ENCODE results near the gene SPRYD3. TPM values are rescaled to one million over a fixed set of nuclear protein-coding genes. Genes with fewer than 3 reads are reported as not detected.

SPRYD3 gene
- total and polyA plus RNA-seq, 12 donors: 16.4 to 74.6 (median 43.1) TPM

DNA sequence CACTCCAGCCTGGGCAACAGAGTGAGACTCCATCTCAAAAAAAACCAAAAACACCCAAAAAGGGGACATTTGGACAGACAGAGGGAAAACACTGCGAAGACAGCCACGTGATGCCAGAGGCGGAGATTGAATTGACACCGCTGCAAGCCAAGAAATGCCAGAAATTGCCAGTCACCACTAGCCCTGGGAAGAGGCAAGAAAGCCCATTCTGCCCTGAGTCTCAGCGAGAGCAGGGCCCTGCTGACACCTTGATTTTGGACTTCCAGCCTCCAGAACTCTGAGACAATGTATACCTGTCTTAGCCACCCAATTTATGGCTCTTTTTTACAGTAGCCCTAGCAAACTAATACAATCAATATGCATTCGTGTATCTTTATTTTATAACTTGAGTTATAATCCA lies 10.9 kb upstream of the SPRYD3 start:
- Histone ChIP-seq H3K4me3 (no peak overlapping the region), H3K27me3 (no peaks in the 10 kb centered on the region), H3K27ac (no peak overlapping the region), H3K36me3 (replicated peaks in 1 of 2) (no peaks in the 10 kb centered on the region), H3K4me1 (replicated peaks in 1 of 2) (no peaks in the 10 kb centered on the region), H3K9me3 (replicated peaks in 1 of 3) (no peaks in the 10 kb centered on the region)
- TF ChIP-seq, protein P1, sequence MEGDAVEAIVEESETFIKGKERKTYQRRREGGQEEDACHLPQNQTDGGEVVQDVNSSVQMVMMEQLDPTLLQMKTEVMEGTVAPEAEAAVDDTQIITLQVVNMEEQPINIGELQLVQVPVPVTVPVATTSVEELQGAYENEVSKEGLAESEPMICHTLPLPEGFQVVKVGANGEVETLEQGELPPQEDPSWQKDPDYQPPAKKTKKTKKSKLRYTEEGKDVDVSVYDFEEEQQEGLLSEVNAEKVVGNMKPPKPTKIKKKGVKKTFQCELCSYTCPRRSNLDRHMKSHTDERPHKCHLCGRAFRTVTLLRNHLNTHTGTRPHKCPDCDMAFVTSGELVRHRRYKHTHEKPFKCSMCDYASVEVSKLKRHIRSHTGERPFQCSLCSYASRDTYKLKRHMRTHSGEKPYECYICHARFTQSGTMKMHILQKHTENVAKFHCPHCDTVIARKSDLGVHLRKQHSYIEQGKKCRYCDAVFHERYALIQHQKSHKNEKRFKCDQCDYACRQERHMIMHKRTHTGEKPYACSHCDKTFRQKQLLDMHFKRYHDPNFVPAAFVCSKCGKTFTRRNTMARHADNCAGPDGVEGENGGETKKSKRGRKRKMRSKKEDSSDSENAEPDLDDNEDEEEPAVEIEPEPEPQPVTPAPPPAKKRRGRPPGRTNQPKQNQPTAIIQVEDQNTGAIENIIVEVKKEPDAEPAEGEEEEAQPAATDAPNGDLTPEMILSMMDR (IDR thresholded peaks at IDR 0.05): no peak
- TF ChIP-seq POLR2A (IDR thresholded peaks at IDR 0.05): no peak
- no peak for DNase-seq
- intact Hi-C loops (cut with DNase I): no loop called here
- WGBS, 4 donors: 86 to 96% (median 92%) methylated on average over 6 of the region's 6 CpGs

DNA sequence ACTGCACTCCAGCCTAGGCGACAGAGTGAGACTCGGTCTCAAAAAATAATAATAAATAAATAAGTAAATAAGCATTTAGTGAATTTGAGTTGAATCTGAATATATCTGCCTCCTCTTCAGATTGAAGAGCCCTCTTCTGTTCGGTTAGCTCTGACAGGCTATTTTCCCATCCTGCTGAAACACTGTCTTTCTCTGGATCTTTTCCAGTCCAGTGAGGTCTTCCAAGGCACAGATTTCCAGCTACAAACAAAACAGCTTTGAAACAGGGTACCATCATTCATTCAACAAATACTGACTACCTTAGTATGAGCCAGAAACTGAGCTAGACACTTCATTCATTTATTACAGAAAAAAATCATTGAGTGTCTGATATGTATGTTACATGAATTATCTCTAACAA lies 7.2 kb upstream of the SPRYD3 start:
- no peaks in the 10 kb centered on the region for H3K27me3 ChIP-seq
- 70 to 86% (median 82%) methylated on average over 3 of the region's 3 CpGs for WGBS, 4 donors
- TF ChIP-seq, protein P1 (IDR thresholded peaks at IDR 0.05): no peak
- no peak for TF ChIP-seq POLR2A (IDR thresholded peaks at IDR 0.05)

DNA sequence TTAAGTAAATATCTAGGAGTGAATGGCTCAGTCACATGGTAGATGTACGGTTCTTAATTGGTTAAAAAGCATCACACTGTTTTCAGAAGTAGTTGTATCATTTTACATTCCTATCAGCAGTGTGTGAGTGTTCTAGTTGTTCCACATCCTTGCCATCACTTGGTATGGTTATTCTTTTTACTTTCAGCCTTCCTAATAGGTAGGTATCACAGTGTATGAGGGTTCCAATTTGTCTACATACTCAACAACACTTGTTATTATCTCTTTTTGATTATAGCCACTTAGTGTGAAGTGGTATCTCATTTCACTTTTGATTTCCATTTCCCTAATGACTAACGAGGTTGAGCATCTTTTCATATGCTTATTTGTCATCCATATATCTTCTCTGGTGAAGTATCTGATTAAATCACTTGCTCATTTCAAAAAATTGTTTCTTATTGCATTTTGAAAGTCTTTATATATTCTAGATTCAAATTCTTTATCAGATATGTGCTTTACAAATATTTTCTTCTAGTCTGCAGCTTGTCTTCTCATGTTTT lies 3.5 kb upstream of the SPRYD3 start:
- Histone ChIP-seq H3K4me1 (replicated peaks in 1 of 2) (peaks cover 9 to 23% of the 10 kb centered on the region in 2 donors), H3K36me3 (replicated peaks in 1 of 2) (no peaks in the 10 kb centered on the region), H3K27ac (no peak overlapping the region), H3K9me3 (replicated peaks in 1 of 3) (no peaks in the 10 kb centered on the region), H3K27me3 (no peaks in the 10 kb centered on the region), H3K4me3 (no peak overlapping the region)
- TF ChIP-seq, protein P1 (IDR thresholded peaks at IDR 0.05): no peak
- TF ChIP-seq POLR2A (IDR thresholded peaks at IDR 0.05): no peak
- intact Hi-C loops (cut with DNase I): no loop called here
- no peak for DNase-seq
- 66 to 75% (median 67%) methylated on average over 2 of the region's 2 CpGs for WGBS, 4 donors

More for the DNA sequence above, 7.2 kb upstream of the SPRYD3 start:
- Histone ChIP-seq H3K4me1 (replicated peaks in 1 of 2) (no peaks in the 10 kb centered on the region), H3K4me3 (no peak overlapping the region), H3K9me3 (replicated peaks in 1 of 3) (no peaks in the 10 kb centered on the region), H3K36me3 (replicated peaks in 1 of 2) (no peaks in the 10 kb centered on the region), H3K27ac (no peak overlapping the region)
- DNase-seq: no peak
- intact Hi-C loops (cut with DNase I): no loop called here

DNA sequence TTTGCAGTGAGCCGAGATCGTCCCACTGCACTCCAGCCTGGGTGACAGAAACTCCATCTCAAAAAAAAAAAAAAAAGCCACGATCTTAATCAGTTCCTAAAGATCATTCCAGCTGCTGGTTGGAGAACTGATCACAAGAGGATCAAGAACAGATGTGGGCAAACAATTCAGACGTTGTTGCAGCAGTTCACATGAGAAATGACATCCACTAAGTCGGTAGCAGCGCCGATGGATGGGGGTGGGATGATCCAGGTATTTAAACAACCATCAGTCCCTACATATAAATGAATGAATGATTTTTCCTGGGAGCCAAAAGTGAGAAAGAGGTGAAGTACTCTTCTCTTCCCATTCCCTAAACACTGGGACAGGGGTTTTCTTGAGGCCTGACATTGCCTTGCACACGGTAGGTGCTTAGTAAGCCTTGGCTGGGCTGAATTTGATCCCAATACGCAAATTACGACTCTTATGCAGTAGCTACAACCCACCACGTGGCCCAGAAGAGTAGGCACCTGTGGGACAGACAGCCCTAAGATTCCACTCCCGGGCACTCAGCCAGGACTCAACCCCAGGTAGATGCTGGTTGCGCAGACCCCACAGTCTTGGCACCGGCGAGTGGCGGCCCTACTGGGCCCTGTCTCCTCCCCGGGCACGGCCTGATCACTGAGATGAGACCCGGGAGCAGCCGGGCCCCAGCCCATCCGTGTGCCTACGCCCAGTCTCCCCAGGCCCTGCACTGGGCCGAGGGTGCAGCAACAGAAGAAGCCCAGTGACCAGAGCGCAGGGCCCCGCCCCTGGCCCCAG lies 565 bp downstream of the SPRYD3 start:
- intact Hi-C loops (cut with DNase I): no loop called here
- Histone ChIP-seq H3K4me3 (peak overlapping the region in 3 of 4 donors; percentile 28 to 80 (median 47)), H3K9me3 (replicated peaks in 1 of 3) (no peaks in the 10 kb centered on the region), H3K27me3 (no peaks in the 10 kb centered on the region), H3K4me1 (replicated peaks in 1 of 2) (peaks cover 9 to 36% of the 10 kb centered on the region in 2 donors), H3K27ac (peak overlapping the region in 4 of 5 donors; percentile 56 to 94 (median 88)), H3K36me3 (replicated peaks in 1 of 2) (peaks cover 0 to 31% of the 10 kb centered on the region in 2 donors)
- WGBS, 4 donors: 21 to 61% (median 40%) methylated on average over 8 to 25 of the region's 25 CpGs
- DNase-seq: peak in 2 of 7 donors; percentile 53 to 78
- TF ChIP-seq POLR2A (IDR thresholded peaks at IDR 0.05): peak in 1 of 2 donors; percentile 24
- TF ChIP-seq, protein P1 (IDR thresholded peaks at IDR 0.05): peak in 1 of 6 experiments; percentile 5
